WTC11 (cell line): ENCODE results near the gene REST. TPM values are rescaled to one million over a fixed set of nuclear protein-coding genes. Genes with fewer than 3 reads are reported as not detected.

Source experiments
- ATAC-seq: fragments of 200-7000 bp; cut with Tn5 transposase; 2 replicates; pipeline ENCODE4 v1.10.0; 2021; ENCODE audit warnings: mild to moderate bottlenecking, moderate library complexity
- CTCF ChIA-PET: fragments of 300-600 bp; sonication (Branson Sonifier 250); formaldehyde crosslinking; loops from one replicate; lab custom pipeline; 2021; ENCODE audit warnings: antibody characterized with exemption; lab: Charles Lee
- POLR2A ChIA-PET: fragments of 350-600 bp; sonication (Branson Sonifier 250); formaldehyde crosslinking; loops from one replicate; lab custom pipeline; 2021; ENCODE audit warnings: antibody characterized with exemption; lab: Charles Lee
- DNase-seq: peaks from one replicate; pipeline ENCODE4 v3.0.0; 2021; ENCODE audit warnings: low spot score
- H3K27ac Mint-ChIP-seq: 2 replicates; pipeline ENCODE4 v1.8.0; 2021; ENCODE audit warnings: mixed read lengths
- H3K27me3 Mint-ChIP-seq: 2 replicates; pipeline ENCODE4 v1.8.0; 2021; ENCODE audit warnings: low read depth, mild to moderate bottlenecking, moderate library complexity, mixed read lengths
- H3K36me3 Mint-ChIP-seq: 2 replicates; pipeline ENCODE4 v1.8.0; 2021; ENCODE audit warnings: mixed read lengths
- H3K4me1 Mint-ChIP-seq: 2 replicates; pipeline ENCODE4 v1.8.0; 2022; ENCODE audit warnings: mixed read lengths
- H3K4me3 Mint-ChIP-seq: 2 replicates; pipeline ENCODE4 v1.8.0; 2021; ENCODE audit warnings: mild to moderate bottlenecking, moderate library complexity, mixed read lengths
- H3K9me3 Mint-ChIP-seq: 2 replicates; pipeline ENCODE4 v1.8.0; 2021; ENCODE audit warnings: mixed read lengths
- ELF4 ChIP-seq: sonication (generic); formaldehyde crosslinking; IDR thresholded peaks from 2 replicates; pipeline ENCODE4 v1.8.1; 2022; ENCODE audit warnings: low read depth, mild to moderate bottlenecking, moderate library complexity, missing genetic modification reagents
- ESRRA ChIP-seq: sonication (generic); formaldehyde crosslinking; IDR thresholded peaks from 2 replicates; pipeline ENCODE4 v1.8.1; 2022; ENCODE audit warnings: mild to moderate bottlenecking, missing genetic modification reagents, borderline replicate concordance
- FOXP1 ChIP-seq: sonication (generic); formaldehyde crosslinking; IDR thresholded peaks from 2 replicates; pipeline ENCODE4 v1.8.0; 2022; ENCODE audit warnings: missing genetic modification reagents, mild to moderate bottlenecking, moderate library complexity, borderline replicate concordance
- GTF2I ChIP-seq: fragments of 250-450 bp; sonication (Bioruptor Pico); conservative IDR thresholded peaks from 2 replicates; pipeline ENCODE4 v1.4.0; 2021; ENCODE audit warnings: mild to moderate bottlenecking
- HMGA2 ChIP-seq: fragments of 250-450 bp; sonication (Bioruptor Pico); IDR thresholded peaks from 2 replicates; pipeline ENCODE4 v1.4.0; 2021; ENCODE audit warnings: mild to moderate bottlenecking, moderate library complexity
- JAZF1 ChIP-seq: fragments of 250-450 bp; sonication (Bioruptor Pico); IDR thresholded peaks from 2 replicates; pipeline ENCODE4 v1.9.0; 2021; ENCODE audit warnings: moderate library complexity, mild to moderate bottlenecking, inconsistent platforms
- MXD4 ChIP-seq: fragments of 250-450 bp; sonication (Bioruptor Pico); IDR thresholded peaks from 2 replicates; pipeline ENCODE4 v1.8.0; 2021; ENCODE audit warnings: mild to moderate bottlenecking, moderate library complexity, borderline replicate concordance
- NR2C2 ChIP-seq: sonication (generic); formaldehyde crosslinking; IDR thresholded peaks from 2 replicates; pipeline ENCODE4 v1.8.0; 2022; ENCODE audit warnings: mild to moderate bottlenecking, missing genetic modification reagents
- OVOL2 ChIP-seq: fragments of 250-450 bp; sonication (Bioruptor Pico); IDR thresholded peaks from 2 replicates; pipeline ENCODE4 v1.9.0; 2021; ENCODE audit warnings: mild to moderate bottlenecking, borderline replicate concordance
- RORB ChIP-seq: fragments of 250-450 bp; sonication (Bioruptor Pico); IDR thresholded peaks from 2 replicates; pipeline ENCODE4 v1.9.0; 2021; ENCODE audit warnings: mild to moderate bottlenecking
- SMAD4 ChIP-seq: sonication (generic); formaldehyde crosslinking; IDR thresholded peaks from 2 replicates; pipeline ENCODE4 v1.8.0; 2022; ENCODE audit warnings: mild to moderate bottlenecking, missing genetic modification reagents
- SOX15 ChIP-seq: fragments of 250-450 bp; sonication (Bioruptor Pico); IDR thresholded peaks from 2 replicates; pipeline ENCODE4 v1.9.0; 2021; ENCODE audit warnings: mild to moderate bottlenecking
- TEAD1 ChIP-seq: sonication (generic); formaldehyde crosslinking; IDR thresholded peaks from 2 replicates; pipeline ENCODE4 v1.8.0; 2022; ENCODE audit warnings: mild to moderate bottlenecking, missing genetic modification reagents
- total RNA-seq: library from RNA; stranded (reverse); gene quantifications from 3 replicates; pipeline ENCODE4 v1.2.3, GENCODE V29; 2021
- TF ChIP-seq, protein P1 (sequence below): sonication (generic); formaldehyde crosslinking; IDR thresholded peaks from 2 replicates; pipeline ENCODE4 v1.8.1; 2023; ENCODE audit warnings: mild to moderate bottlenecking, missing genetic modification reagents
- TF ChIP-seq, protein P2 (sequence below): sonication (generic); formaldehyde crosslinking; conservative IDR thresholded peaks from 2 replicates; pipeline ENCODE4 v1.8.1; 2022; ENCODE audit warnings: mild to moderate bottlenecking, missing genetic modification reagents
- TF ChIP-seq, protein P3 (sequence below): sonication (generic); formaldehyde crosslinking; IDR thresholded peaks from 2 replicates; pipeline ENCODE4 v1.8.0; 2022; ENCODE audit warnings: mild to moderate bottlenecking, missing genetic modification reagents
- TF ChIP-seq, protein P4 (sequence below): sonication (generic); formaldehyde crosslinking; IDR thresholded peaks from 2 replicates; pipeline ENCODE4 v1.8.0; 2023; ENCODE audit warnings: mild to moderate bottlenecking, missing genetic modification reagents
- TF ChIP-seq, protein P5 (sequence below): sonication (generic); formaldehyde crosslinking; IDR thresholded peaks from 2 replicates; pipeline ENCODE4 v1.8.0; 2022; ENCODE audit warnings: mild to moderate bottlenecking, missing genetic modification reagents
- TF ChIP-seq, protein P6 (sequence below): sonication (generic); formaldehyde crosslinking; IDR thresholded peaks from 2 replicates; pipeline ENCODE4 v1.8.1; 2023; ENCODE audit warnings: mild to moderate bottlenecking, missing genetic modification reagents
- TF ChIP-seq, protein P7 (sequence below): sonication (generic); formaldehyde crosslinking; IDR thresholded peaks from 2 replicates; pipeline ENCODE4 v1.8.0; 2023; ENCODE audit warnings: missing genetic modification reagents
- TF ChIP-seq, protein P8 (sequence below): sonication (generic); formaldehyde crosslinking; IDR thresholded peaks from 2 replicates; pipeline ENCODE4 v1.8.1; 2023; ENCODE audit warnings: mild to moderate bottlenecking, missing genetic modification reagents, moderate library complexity

Gene REST
- total RNA-seq, 1 experiment from 2014 or later: 75.1 TPM

DNA sequence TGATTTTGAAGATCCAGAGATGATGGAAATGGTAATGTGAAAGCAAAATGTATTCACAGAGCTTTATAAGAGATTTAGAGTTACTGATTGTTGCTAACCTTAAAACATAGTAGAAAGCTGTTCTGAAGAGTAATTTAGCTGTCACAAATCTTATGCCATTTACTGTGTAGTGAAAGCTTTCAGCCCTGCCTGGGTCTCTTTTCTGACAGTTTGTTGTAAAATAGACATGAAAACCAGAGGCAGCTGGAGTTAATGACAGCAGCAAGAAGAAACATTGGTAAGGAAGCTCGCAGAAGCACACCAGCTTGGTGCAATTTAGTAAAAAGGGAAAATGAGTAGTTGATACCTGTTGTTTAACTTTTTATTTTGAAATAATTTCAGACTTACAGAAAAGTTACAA is 92.1 kb downstream of the REST start:
- no peak overlapping the region for H3K27ac Mint-ChIP-seq
- no peaks in the 10 kb centered on the region for H3K27me3 Mint-ChIP-seq
- H3K9me3 Mint-ChIP-seq: no peaks in the 10 kb centered on the region
- ChIA-PET POLR2A (no interaction called here), CTCF (no interaction called here)
- no peak for TF ChIP-seq HMGA2 (CRISPR knock-in tag)
- no peak for TF ChIP-seq GTF2I (CRISPR knock-in tag)
- TF ChIP-seq, protein P1, sequence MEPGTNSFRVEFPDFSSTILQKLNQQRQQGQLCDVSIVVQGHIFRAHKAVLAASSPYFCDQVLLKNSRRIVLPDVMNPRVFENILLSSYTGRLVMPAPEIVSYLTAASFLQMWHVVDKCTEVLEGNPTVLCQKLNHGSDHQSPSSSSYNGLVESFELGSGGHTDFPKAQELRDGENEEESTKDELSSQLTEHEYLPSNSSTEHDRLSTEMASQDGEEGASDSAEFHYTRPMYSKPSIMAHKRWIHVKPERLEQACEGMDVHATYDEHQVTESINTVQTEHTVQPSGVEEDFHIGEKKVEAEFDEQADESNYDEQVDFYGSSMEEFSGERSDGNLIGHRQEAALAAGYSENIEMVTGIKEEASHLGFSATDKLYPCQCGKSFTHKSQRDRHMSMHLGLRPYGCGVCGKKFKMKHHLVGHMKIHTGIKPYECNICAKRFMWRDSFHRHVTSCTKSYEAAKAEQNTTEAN (CRISPR knock-in tag): no peak
- no peak for TF ChIP-seq SOX15 (CRISPR knock-in tag)
- TF ChIP-seq SMAD4: no peak
- TF ChIP-seq, protein P2, sequence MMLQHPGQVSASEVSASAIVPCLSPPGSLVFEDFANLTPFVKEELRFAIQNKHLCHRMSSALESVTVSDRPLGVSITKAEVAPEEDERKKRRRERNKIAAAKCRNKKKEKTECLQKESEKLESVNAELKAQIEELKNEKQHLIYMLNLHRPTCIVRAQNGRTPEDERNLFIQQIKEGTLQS (CRISPR knock-in tag): no peak
- TF ChIP-seq, protein P3, sequence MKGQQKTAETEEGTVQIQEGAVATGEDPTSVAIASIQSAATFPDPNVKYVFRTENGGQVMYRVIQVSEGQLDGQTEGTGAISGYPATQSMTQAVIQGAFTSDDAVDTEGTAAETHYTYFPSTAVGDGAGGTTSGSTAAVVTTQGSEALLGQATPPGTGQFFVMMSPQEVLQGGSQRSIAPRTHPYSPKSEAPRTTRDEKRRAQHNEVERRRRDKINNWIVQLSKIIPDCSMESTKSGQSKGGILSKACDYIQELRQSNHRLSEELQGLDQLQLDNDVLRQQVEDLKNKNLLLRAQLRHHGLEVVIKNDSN (CRISPR knock-in tag): no peak
- TF ChIP-seq OVOL2 (CRISPR knock-in tag): no peak
- TF ChIP-seq TEAD1 (CRISPR knock-in tag): no peak
- TF ChIP-seq MXD4 (CRISPR knock-in tag): no peak
- TF ChIP-seq, protein P4, sequence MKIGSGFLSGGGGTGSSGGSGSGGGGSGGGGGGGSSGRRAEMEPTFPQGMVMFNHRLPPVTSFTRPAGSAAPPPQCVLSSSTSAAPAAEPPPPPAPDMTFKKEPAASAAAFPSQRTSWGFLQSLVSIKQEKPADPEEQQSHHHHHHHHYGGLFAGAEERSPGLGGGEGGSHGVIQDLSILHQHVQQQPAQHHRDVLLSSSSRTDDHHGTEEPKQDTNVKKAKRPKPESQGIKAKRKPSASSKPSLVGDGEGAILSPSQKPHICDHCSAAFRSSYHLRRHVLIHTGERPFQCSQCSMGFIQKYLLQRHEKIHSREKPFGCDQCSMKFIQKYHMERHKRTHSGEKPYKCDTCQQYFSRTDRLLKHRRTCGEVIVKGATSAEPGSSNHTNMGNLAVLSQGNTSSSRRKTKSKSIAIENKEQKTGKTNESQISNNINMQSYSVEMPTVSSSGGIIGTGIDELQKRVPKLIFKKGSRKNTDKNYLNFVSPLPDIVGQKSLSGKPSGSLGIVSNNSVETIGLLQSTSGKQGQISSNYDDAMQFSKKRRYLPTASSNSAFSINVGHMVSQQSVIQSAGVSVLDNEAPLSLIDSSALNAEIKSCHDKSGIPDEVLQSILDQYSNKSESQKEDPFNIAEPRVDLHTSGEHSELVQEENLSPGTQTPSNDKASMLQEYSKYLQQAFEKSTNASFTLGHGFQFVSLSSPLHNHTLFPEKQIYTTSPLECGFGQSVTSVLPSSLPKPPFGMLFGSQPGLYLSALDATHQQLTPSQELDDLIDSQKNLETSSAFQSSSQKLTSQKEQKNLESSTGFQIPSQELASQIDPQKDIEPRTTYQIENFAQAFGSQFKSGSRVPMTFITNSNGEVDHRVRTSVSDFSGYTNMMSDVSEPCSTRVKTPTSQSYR (CRISPR knock-in tag): no peak
- no peak for TF ChIP-seq JAZF1 (CRISPR knock-in tag)
- TF ChIP-seq FOXP1 (CRISPR knock-in tag): no peak
- no peak for TF ChIP-seq RORB (CRISPR knock-in tag)
- TF ChIP-seq NR2C2: no peak
- TF ChIP-seq, protein P5, sequence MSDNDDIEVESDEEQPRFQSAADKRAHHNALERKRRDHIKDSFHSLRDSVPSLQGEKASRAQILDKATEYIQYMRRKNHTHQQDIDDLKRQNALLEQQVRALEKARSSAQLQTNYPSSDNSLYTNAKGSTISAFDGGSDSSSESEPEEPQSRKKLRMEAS (CRISPR knock-in tag): no peak
- peaks cover 59% of the 10 kb centered on the region for H3K36me3 Mint-ChIP-seq
- DNase-seq (no peak), ATAC-seq (no peak)
- no peak overlapping the region for H3K4me3 Mint-ChIP-seq
- no peaks in the 10 kb centered on the region for H3K4me1 Mint-ChIP-seq

DNA sequence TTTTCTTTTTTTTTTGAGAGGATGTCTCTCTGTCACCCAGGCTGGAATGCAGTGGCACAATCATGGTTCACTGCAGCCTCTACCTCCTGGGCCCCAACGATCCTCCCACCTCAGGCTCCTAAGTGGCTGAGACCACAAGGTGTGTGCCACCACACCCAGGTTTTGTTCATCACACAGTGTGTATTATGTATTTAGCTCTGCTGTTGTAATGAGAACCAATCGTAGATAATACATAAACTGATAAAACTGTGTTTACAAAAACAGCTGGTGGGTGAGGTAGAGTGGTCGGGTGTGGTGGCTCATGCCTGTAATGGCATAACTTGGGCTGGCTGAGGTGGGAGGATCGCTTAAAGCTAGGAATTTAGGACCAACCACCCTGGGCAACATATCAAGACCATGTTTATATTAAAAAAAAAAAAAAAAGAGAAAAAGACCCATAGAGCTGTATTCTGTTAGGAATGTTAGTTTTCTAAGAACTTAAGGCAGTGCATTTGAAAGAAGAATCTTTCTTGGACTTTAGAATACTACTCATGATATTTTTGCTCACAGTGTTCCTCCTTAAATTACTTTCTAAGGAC is 105.9 kb downstream of the REST start:
- ChIA-PET POLR2A (no interaction called here), CTCF (no interaction called here)
- Mint-ChIP-seq H3K4me3 (no peak overlapping the region), H3K9me3 (no peaks in the 10 kb centered on the region), H3K36me3 (peaks cover 64% of the 10 kb centered on the region), H3K27ac (no peak overlapping the region), H3K27me3 (no peaks in the 10 kb centered on the region), H3K4me1 (no peaks in the 10 kb centered on the region)
- no peak for ATAC-seq
- no peak for DNase-seq
- no peak for TF ChIP-seq ELF4
- TF ChIP-seq, protein P6, sequence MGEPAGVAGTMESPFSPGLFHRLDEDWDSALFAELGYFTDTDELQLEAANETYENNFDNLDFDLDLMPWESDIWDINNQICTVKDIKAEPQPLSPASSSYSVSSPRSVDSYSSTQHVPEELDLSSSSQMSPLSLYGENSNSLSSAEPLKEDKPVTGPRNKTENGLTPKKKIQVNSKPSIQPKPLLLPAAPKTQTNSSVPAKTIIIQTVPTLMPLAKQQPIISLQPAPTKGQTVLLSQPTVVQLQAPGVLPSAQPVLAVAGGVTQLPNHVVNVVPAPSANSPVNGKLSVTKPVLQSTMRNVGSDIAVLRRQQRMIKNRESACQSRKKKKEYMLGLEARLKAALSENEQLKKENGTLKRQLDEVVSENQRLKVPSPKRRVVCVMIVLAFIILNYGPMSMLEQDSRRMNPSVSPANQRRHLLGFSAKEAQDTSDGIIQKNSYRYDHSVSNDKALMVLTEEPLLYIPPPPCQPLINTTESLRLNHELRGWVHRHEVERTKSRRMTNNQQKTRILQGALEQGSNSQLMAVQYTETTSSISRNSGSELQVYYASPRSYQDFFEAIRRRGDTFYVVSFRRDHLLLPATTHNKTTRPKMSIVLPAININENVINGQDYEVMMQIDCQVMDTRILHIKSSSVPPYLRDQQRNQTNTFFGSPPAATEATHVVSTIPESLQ (CRISPR knock-in tag): no peak
- TF ChIP-seq JAZF1 (CRISPR knock-in tag): no peak
- TF ChIP-seq, protein P2 (CRISPR knock-in tag): no peak
- TF ChIP-seq ESRRA: no peak
- TF ChIP-seq, protein P7, sequence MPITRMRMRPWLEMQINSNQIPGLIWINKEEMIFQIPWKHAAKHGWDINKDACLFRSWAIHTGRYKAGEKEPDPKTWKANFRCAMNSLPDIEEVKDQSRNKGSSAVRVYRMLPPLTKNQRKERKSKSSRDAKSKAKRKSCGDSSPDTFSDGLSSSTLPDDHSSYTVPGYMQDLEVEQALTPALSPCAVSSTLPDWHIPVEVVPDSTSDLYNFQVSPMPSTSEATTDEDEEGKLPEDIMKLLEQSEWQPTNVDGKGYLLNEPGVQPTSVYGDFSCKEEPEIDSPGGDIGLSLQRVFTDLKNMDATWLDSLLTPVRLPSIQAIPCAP: no peak
- TF ChIP-seq, protein P4 (CRISPR knock-in tag): no peak
- TF ChIP-seq, protein P8, sequence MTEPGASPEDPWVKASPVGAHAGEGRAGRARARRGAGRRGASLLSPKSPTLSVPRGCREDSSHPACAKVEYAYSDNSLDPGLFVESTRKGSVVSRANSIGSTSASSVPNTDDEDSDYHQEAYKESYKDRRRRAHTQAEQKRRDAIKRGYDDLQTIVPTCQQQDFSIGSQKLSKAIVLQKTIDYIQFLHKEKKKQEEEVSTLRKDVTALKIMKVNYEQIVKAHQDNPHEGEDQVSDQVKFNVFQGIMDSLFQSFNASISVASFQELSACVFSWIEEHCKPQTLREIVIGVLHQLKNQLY: no peak
